ENCODE measurements around the gene GNAO1. TPM values are rescaled to one million over a fixed set of nuclear protein-coding genes. Genes with fewer than 3 reads are reported as not detected.
A peak's percentile ranks its signal among the peaks of the same experiment; 100 is the strongest.

The GNAO1 gene
- total and polyA plus RNA-seq, 5 donors from 2014 or later: 3.0 TPM; not detected in 4

DNA sequence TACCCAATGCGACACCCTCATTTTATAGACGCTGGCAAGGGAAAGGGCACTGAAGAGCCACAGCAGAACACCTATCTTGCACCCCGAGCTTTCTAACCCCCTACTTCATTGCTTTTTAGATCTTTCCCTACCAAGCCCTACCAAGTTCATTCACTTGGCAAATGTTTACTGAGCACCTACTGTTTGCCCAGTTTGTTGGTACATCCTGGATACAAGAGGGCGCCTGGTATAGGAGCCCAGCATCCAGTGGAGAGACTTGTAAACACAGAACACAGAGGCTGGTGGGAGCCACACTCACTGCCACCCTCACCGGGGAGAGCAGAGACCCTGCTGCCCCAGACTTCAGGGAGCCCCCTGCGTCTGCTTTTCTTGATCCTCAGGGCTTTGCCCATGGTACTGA is 112.6 kb downstream of the GNAO1 start:
- peaks cover 17% of the 10 kb centered on the region for H3K27me3 Mint-ChIP-seq
- H3K27ac ChIP-seq (ENCODE audit: insufficient read depth, low read length, poor library complexity, severe bottlenecking): no peak overlapping the region
- H3K4me3 Mint-ChIP-seq: no peak overlapping the region
- peaks cover 0 to 5% (median 0%) of the 10 kb centered on the region in 4 donors for H3K4me1 Mint-ChIP-seq
- ATAC-seq (ENCODE audit: low read depth in 2 of 2) (no peak), DNase-seq (no peak)
- no peaks in the 10 kb centered on the region for H3K9me3 ChIP-seq (ENCODE audit: control insufficient read depth in 2 of 2, low read length in 2 of 2)
- H3K27me3 ChIP-seq (ENCODE audit: control insufficient read depth, insufficient read depth, low read length): peaks cover 4% of the 10 kb centered on the region
- no peaks in the 10 kb centered on the region for H3K36me3 ChIP-seq (ENCODE audit: control insufficient read depth, insufficient read depth, low read length)
- H3K36me3 Mint-ChIP-seq: no peaks in the 10 kb centered on the region
- no peak overlapping the region for H3K27ac Mint-ChIP-seq
- no peaks in the 10 kb centered on the region for H3K9me3 Mint-ChIP-seq
- H3K4me1 ChIP-seq (ENCODE audit: control insufficient read depth, insufficient read depth, low read length, poor library complexity, severe bottlenecking): no peaks in the 10 kb centered on the region
- H3K4me3 ChIP-seq (ENCODE audit: low read depth, low read length): no peak overlapping the region

- H3K4me1 Mint-ChIP-seq: no peaks in the 10 kb centered on the region
- H3K4me3 Mint-ChIP-seq: no peak overlapping the region
- no peak for ATAC-seq (ENCODE audit: low read depth in 2 of 2)
- Histone ChIP-seq H3K9me3 (ENCODE audit: control insufficient read depth in 2 of 2, low read length in 2 of 2) (no peaks in the 10 kb centered on the region), H3K4me1 (ENCODE audit: control insufficient read depth, insufficient read depth, low read length, poor library complexity, severe bottlenecking) (no peaks in the 10 kb centered on the region), H3K36me3 (ENCODE audit: control insufficient read depth, insufficient read depth, low read length) (no peaks in the 10 kb centered on the region), H3K27me3 (ENCODE audit: control insufficient read depth, insufficient read depth, low read length) (peaks cover 4% of the 10 kb centered on the region), H3K27ac (ENCODE audit: insufficient read depth, low read length, poor library complexity, severe bottlenecking) (no peak overlapping the region), H3K4me3 (ENCODE audit: low read depth, low read length) (no peak overlapping the region)
- H3K27ac Mint-ChIP-seq: no peak overlapping the region
- DNase-seq: no peak
- no peaks in the 10 kb centered on the region for H3K36me3 Mint-ChIP-seq
- H3K27me3 Mint-ChIP-seq: peaks cover 17% of the 10 kb centered on the region
- H3K9me3 Mint-ChIP-seq: no peaks in the 10 kb centered on the region
Observed at GRCh38 chr16:56305956-56306565, 114.8 kb downstream of the GNAO1 start.

DNA sequence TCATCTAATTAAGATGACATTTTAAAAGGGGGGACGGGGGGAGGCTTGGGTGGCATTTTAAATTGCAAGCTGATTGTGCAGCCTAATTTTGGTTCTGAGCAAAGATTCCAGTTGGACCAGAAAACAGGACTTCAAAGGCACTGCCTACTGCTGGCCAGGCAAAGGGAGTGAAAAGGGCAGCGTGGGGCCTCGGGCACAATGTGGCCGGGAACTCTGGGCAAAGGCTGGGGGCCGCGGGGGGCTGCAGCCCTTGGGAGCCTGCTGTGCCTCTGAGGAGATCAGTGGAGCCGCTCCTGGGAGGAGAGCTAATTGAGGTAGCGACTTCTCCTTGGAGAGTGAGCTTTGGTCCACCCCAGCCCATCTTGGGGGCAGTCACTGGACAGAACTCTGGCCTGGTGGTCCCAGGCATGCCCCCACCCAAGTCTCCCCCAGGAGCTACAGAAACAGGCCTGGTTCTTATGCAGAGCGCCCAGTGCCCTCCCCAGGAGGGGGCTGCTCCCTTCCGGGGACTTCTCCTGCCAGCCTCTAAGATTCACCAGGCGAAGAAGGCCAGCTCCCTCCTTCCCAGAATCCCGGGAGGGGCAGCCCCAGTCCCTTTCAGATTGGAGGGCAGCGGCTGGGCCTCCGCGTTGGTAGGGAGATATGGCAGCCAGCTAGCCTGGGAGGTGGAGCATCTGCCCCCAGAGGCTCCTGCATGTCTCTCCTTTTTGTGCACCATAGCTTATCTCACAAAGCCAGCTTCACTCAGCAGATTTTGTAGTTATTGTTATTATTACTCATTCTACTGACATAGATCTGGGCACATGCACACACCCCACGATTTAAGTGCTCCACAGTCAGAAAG is 115.6 kb downstream of the GNAO1 start:
- no peaks in the 10 kb centered on the region for H3K9me3 ChIP-seq (ENCODE audit: control insufficient read depth in 2 of 2, low read length in 2 of 2)
- no peak overlapping the region for H3K27ac Mint-ChIP-seq
- peaks cover 17% of the 10 kb centered on the region for H3K27me3 Mint-ChIP-seq
- H3K36me3 Mint-ChIP-seq: no peaks in the 10 kb centered on the region
- no peak overlapping the region for H3K4me3 Mint-ChIP-seq
- peaks cover 4% of the 10 kb centered on the region for H3K27me3 ChIP-seq (ENCODE audit: control insufficient read depth, insufficient read depth, low read length)
- no peak for DNase-seq
- no peaks in the 10 kb centered on the region for H3K4me1 ChIP-seq (ENCODE audit: control insufficient read depth, insufficient read depth, low read length, poor library complexity, severe bottlenecking)
- no peaks in the 10 kb centered on the region for H3K9me3 Mint-ChIP-seq
- no peak for ATAC-seq (ENCODE audit: low read depth in 2 of 2)
- no peaks in the 10 kb centered on the region for H3K4me1 Mint-ChIP-seq
- H3K27ac ChIP-seq (ENCODE audit: insufficient read depth, low read length, poor library complexity, severe bottlenecking): no peak overlapping the region
- H3K4me3 ChIP-seq (ENCODE audit: low read depth, low read length): no peak overlapping the region
- no peaks in the 10 kb centered on the region for H3K36me3 ChIP-seq (ENCODE audit: control insufficient read depth, insufficient read depth, low read length)

GRCh38 chr16:56307534-56307873 is 116.2 kb downstream of the GNAO1 start:
- no peak overlapping the region for H3K4me3 Mint-ChIP-seq
- ATAC-seq (ENCODE audit: low read depth in 2 of 2) (no peak), DNase-seq (no peak)
- Histone ChIP-seq H3K9me3 (ENCODE audit: control insufficient read depth in 2 of 2, low read length in 2 of 2) (no peaks in the 10 kb centered on the region), H3K36me3 (ENCODE audit: control insufficient read depth, insufficient read depth, low read length) (no peaks in the 10 kb centered on the region), H3K27me3 (ENCODE audit: control insufficient read depth, insufficient read depth, low read length) (peaks cover 4% of the 10 kb centered on the region), H3K4me1 (ENCODE audit: control insufficient read depth, insufficient read depth, low read length, poor library complexity, severe bottlenecking) (no peaks in the 10 kb centered on the region), H3K27ac (ENCODE audit: insufficient read depth, low read length, poor library complexity, severe bottlenecking) (no peak overlapping the region), H3K4me3 (ENCODE audit: low read depth, low read length) (no peak overlapping the region)
- no peaks in the 10 kb centered on the region for H3K4me1 Mint-ChIP-seq
- no peak overlapping the region for H3K27ac Mint-ChIP-seq
- H3K27me3 Mint-ChIP-seq: peaks cover 13% of the 10 kb centered on the region
- no peaks in the 10 kb centered on the region for H3K9me3 Mint-ChIP-seq
- H3K36me3 Mint-ChIP-seq: no peaks in the 10 kb centered on the region

GRCh38 chr16:56309008-56309407 is 117.7 kb downstream of the GNAO1 start:
- no peak overlapping the region for H3K4me3 ChIP-seq (ENCODE audit: low read depth, low read length)

GRCh38 chr16:56310690-56311089 is 119.4 kb downstream of the GNAO1 start:
- Histone ChIP-seq H3K4me3 (ENCODE audit: low read depth, low read length) (no peak overlapping the region), H3K27me3 (ENCODE audit: control insufficient read depth, insufficient read depth, low read length) (no peaks in the 10 kb centered on the region), H3K4me1 (ENCODE audit: control insufficient read depth, insufficient read depth, low read length, poor library complexity, severe bottlenecking) (no peaks in the 10 kb centered on the region), H3K36me3 (ENCODE audit: control insufficient read depth, insufficient read depth, low read length) (no peaks in the 10 kb centered on the region), H3K9me3 (ENCODE audit: control insufficient read depth in 2 of 2, low read length in 2 of 2) (no peaks in the 10 kb centered on the region), H3K27ac (ENCODE audit: insufficient read depth, low read length, poor library complexity, severe bottlenecking) (no peak overlapping the region)
- Mint-ChIP-seq H3K9me3 (no peaks in the 10 kb centered on the region), H3K4me3 (no peak overlapping the region), H3K27ac (no peak overlapping the region), H3K4me1 (no peaks in the 10 kb centered on the region), H3K36me3 (no peaks in the 10 kb centered on the region), H3K27me3 (peaks cover 6% of the 10 kb centered on the region)
- ATAC-seq (ENCODE audit: low read depth in 2 of 2) (no peak), DNase-seq (no peak)

More at GRCh38 chr16:56309008-56309407, 117.7 kb downstream of the GNAO1 start:
- Mint-ChIP-seq H3K4me3 (no peak overlapping the region), H3K36me3 (no peaks in the 10 kb centered on the region), H3K9me3 (no peaks in the 10 kb centered on the region), H3K27me3 (peaks cover 8% of the 10 kb centered on the region), H3K4me1 (no peaks in the 10 kb centered on the region), H3K27ac (no peak overlapping the region)
- H3K27ac ChIP-seq (ENCODE audit: insufficient read depth, low read length, poor library complexity, severe bottlenecking): no peak overlapping the region
- H3K9me3 ChIP-seq (ENCODE audit: control insufficient read depth in 2 of 2, low read length in 2 of 2): no peaks in the 10 kb centered on the region
- no peak for DNase-seq
- H3K4me1 ChIP-seq (ENCODE audit: control insufficient read depth, insufficient read depth, low read length, poor library complexity, severe bottlenecking): no peaks in the 10 kb centered on the region
- no peaks in the 10 kb centered on the region for H3K36me3 ChIP-seq (ENCODE audit: control insufficient read depth, insufficient read depth, low read length)
- ATAC-seq (ENCODE audit: low read depth in 2 of 2): no peak
- peaks cover 4% of the 10 kb centered on the region for H3K27me3 ChIP-seq (ENCODE audit: control insufficient read depth, insufficient read depth, low read length)

- H3K4me1 Mint-ChIP-seq: no peaks in the 10 kb centered on the region
- no peaks in the 10 kb centered on the region for H3K9me3 ChIP-seq (ENCODE audit: control insufficient read depth in 2 of 2, low read length in 2 of 2)
Observed at GRCh38 chr16:56311208-56312027, 120.1 kb downstream of the GNAO1 start.

More at GRCh38 chr16:56311208-56312027, 120.1 kb downstream of the GNAO1 start:
- no peak overlapping the region for H3K27ac ChIP-seq (ENCODE audit: insufficient read depth, low read length, poor library complexity, severe bottlenecking)
- Mint-ChIP-seq H3K9me3 (no peaks in the 10 kb centered on the region), H3K27me3 (peaks cover 6% of the 10 kb centered on the region), H3K27ac (no peak overlapping the region), H3K36me3 (no peaks in the 10 kb centered on the region), H3K4me3 (no peak overlapping the region)
- H3K27me3 ChIP-seq (ENCODE audit: control insufficient read depth, insufficient read depth, low read length): no peaks in the 10 kb centered on the region
- ATAC-seq (ENCODE audit: low read depth in 2 of 2) (peak in 1 of 2 donors; percentile 18), DNase-seq (peak in 1 of 3 donors; percentile 4)
- H3K4me1 ChIP-seq (ENCODE audit: control insufficient read depth, insufficient read depth, low read length, poor library complexity, severe bottlenecking): no peaks in the 10 kb centered on the region
- no peaks in the 10 kb centered on the region for H3K36me3 ChIP-seq (ENCODE audit: control insufficient read depth, insufficient read depth, low read length)
- H3K4me3 ChIP-seq (ENCODE audit: low read depth, low read length): no peak overlapping the region

Measured in CD4-positive, CD25-positive, alpha-beta regulatory T cell (primary cell).